PC-3 (cell line): Measurements from ENCODE around the gene SLC25A21. TPM values are rescaled to one million over a fixed set of nuclear protein-coding genes. Genes with fewer than 3 reads are reported as not detected.

Experiments used
- ATAC-seq: fragments of 200-7000 bp; cut with Tn5 transposase; 2 replicates; pipeline ENCODE4 v1.9.1; 2020; ENCODE audit warnings: mild to moderate bottlenecking, moderate library complexity
- BruUV-seq: library from RNA; stranded (reverse); fragments of 400-500 nt; replicated peaks from 2 replicates; lab custom pipeline; 2021; lab: Mats Ljungman, UMichigan
- CTCF ChIA-PET: fragments of 300-600 bp; sonication (Branson Sonifier 250); formaldehyde crosslinking; loops from one replicate; lab custom pipeline; 2022; ENCODE audit warnings: antibody characterized with exemption; lab: Charles Lee
- POLR2A ChIA-PET: fragments of 300-600 bp; sonication (Branson Sonifier 250); formaldehyde crosslinking; loops from one replicate; lab custom pipeline; 2022; ENCODE audit warnings: antibody characterized with exemption; ENCODE audit not compliant: unreplicated experiment; lab: Charles Lee
- DNase-seq: peaks from one replicate; pipeline ENCODE4 v3.0.0-alpha.2; 2015
- H2AFZ ChIP-seq: fragments of 300-600 bp; sonication (generic); 2 replicates; pipeline ENCODE4 v1.6.0; 2016; ENCODE audit warnings: antibody characterized with exemption, low read length
- H3F3A ChIP-seq: fragments of 300-600 bp; sonication (generic); one replicate; pipeline ENCODE4 v1.6.0; 2017; ENCODE audit warnings: antibody characterized with exemption, low read length, control low read depth, mild to moderate bottlenecking; ENCODE audit not compliant: unreplicated experiment
- H3K27ac ChIP-seq: fragments of 300-600 bp; sonication (generic); 2 replicates; pipeline ENCODE4 v1.5.1; 2016; ENCODE audit warnings: mild to moderate bottlenecking, low read length
- H3K27me3 ChIP-seq: fragments of 300-600 bp; sonication (generic); 2 replicates; pipeline ENCODE4 v1.6.1; 2016; ENCODE audit warnings: low read length, mixed read lengths
- H3K36me3 ChIP-seq: fragments of 300-600 bp; sonication (generic); 2 replicates; pipeline ENCODE4 v1.6.1; 2016; ENCODE audit warnings: low read depth, mixed run types, low read length, mixed read lengths
- H3K4me1 ChIP-seq: fragments of 300-600 bp; sonication (generic); 2 replicates; pipeline ENCODE4 v1.5.1; 2016; ENCODE audit warnings: low read length; ENCODE audit not compliant: insufficient read depth
- H3K4me2 ChIP-seq: fragments of 300-600 bp; sonication (generic); 2 replicates; pipeline ENCODE4 v1.6.0; 2016; ENCODE audit warnings: low read length
- H3K4me3 ChIP-seq: fragments of 300-600 bp; sonication (generic); 2 replicates; pipeline ENCODE4 v1.5.1; 2016; ENCODE audit warnings: mild to moderate bottlenecking, low read length, mixed read lengths
- H3K79me2 ChIP-seq: fragments of 300-600 bp; sonication (generic); 2 replicates; pipeline ENCODE4 v1.6.1; 2017; ENCODE audit warnings: low read length, mixed read lengths
- H3K9ac ChIP-seq: fragments of 300-600 bp; sonication (generic); 2 replicates; pipeline ENCODE4 v1.6.0; 2016; ENCODE audit warnings: mild to moderate bottlenecking, low read length
- H3K9me2 ChIP-seq: fragments of 300-600 bp; sonication (generic); replicated peaks from 2 replicates; pipeline ENCODE4 v1.6.1; 2016; ENCODE audit warnings: mixed run types, low read length, mixed read lengths
- H3K9me3 ChIP-seq: fragments of 300-600 bp; sonication (generic); 2 replicates; pipeline ENCODE4 v1.6.1; 2016; ENCODE audit warnings: low read length, mixed read lengths
- H4K20me1 ChIP-seq: fragments of 300-600 bp; sonication (generic); 2 replicates; pipeline ENCODE4 v1.6.1; 2016; ENCODE audit warnings: low read length, mixed read lengths
- EZH2 ChIP-seq: fragments of 300-600 bp; sonication (generic); IDR thresholded peaks from one replicate; pipeline ENCODE4 v1.6.1; 2017; ENCODE audit warnings: antibody characterized with exemption, mild to moderate bottlenecking, low read length; ENCODE audit not compliant: unreplicated experiment
- EZH2phosphoT487 ChIP-seq: fragments of 300-600 bp; sonication (generic); IDR thresholded peaks from 2 replicates; pipeline ENCODE4 v1.6.1; 2018; ENCODE audit warnings: mild to moderate bottlenecking, antibody characterized with exemption, low read length, borderline replicate concordance
- intact Hi-C: fragments of 100-400 bp; cut with micrococcal nuclease; formaldehyde crosslinking; loops from 2 replicates; pipeline ENCODE4 v1.9.0; 2023
- total RNA-seq: library from RNA; depleted of rRNA; stranded (reverse); fragments of >200 nt; gene quantifications from 2 replicates; pipeline ENCODE4 v1.2.3, GENCODE V29; 2014
- TF ChIP-seq, protein P1 (sequence below): fragments of 300-600 bp; sonication (generic); conservative IDR thresholded peaks from 2 replicates; pipeline ENCODE4 v1.5.1; 2017; ENCODE audit warnings: antibody characterized with exemption, low read depth, mild to moderate bottlenecking, low read length

The SLC25A21 gene
- total RNA-seq, 1 experiment from 2014 or later, result 0.87 TPM

- no peak for ATAC-seq
- ChIA-PET CTCF (no interaction called here), POLR2A (no interaction called here)
Observed at GRCh38 chr14:36653962-36654793, 518.2 kb downstream of the SLC25A21 start.

DNA sequence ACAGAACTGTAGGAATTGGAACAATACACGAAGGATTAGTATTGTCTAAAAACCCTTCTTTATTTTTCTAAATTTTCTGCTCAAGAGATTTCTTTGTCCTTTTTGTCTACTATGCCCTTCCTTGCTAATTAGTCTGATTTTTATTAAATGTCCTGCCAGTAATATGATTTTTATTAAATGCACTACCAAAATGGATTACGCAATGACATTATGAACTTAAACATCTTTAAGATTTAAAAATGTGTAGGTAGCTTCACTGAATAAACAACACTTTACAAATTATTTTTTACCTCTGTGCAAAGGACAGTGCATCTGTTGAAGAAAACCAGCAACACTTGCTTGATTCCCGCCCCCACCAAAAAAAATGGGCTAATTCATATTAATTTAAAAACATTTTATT, 519.0 kb downstream of the SLC25A21 start:
- CTCF ChIA-PET, result no interaction called here
- intact Hi-C loops, result loop anchor here (5.0 kb wide), 1 partner anchor 579 kb away; no protein-coding TSS in a partner anchor

More at GRCh38 chr14:36653962-36654793, 518.2 kb downstream of the SLC25A21 start:
- no peak overlapping the region for H3K4me2 ChIP-seq
- no peak overlapping the region for H3K4me3 ChIP-seq
- no peaks in the 10 kb centered on the region for H3K27me3 ChIP-seq
- no peaks in the 10 kb centered on the region for H4K20me1 ChIP-seq
- BruUV-seq, result no TSS peak
- no peak overlapping the region for H3K9ac ChIP-seq
- no peak overlapping the region for H2AFZ ChIP-seq
- H3K27ac ChIP-seq, result no peak overlapping the region
- H3K9me2 ChIP-seq, result no peaks in the 10 kb centered on the region
- intact Hi-C loops, result loop anchor here (5.0 kb wide), 1 partner anchor 578 kb away; no protein-coding TSS in a partner anchor
- H3K79me2 ChIP-seq, result no peaks in the 10 kb centered on the region
- H3K36me3 ChIP-seq, result no peaks in the 10 kb centered on the region
- H3F3A ChIP-seq, result no peaks in the 10 kb centered on the region
- no peaks in the 10 kb centered on the region for H3K9me3 ChIP-seq
- no peak for DNase-seq
- H3K4me1 ChIP-seq, result peaks cover 16% of the 10 kb centered on the region
- TF ChIP-seq, protein P1, sequence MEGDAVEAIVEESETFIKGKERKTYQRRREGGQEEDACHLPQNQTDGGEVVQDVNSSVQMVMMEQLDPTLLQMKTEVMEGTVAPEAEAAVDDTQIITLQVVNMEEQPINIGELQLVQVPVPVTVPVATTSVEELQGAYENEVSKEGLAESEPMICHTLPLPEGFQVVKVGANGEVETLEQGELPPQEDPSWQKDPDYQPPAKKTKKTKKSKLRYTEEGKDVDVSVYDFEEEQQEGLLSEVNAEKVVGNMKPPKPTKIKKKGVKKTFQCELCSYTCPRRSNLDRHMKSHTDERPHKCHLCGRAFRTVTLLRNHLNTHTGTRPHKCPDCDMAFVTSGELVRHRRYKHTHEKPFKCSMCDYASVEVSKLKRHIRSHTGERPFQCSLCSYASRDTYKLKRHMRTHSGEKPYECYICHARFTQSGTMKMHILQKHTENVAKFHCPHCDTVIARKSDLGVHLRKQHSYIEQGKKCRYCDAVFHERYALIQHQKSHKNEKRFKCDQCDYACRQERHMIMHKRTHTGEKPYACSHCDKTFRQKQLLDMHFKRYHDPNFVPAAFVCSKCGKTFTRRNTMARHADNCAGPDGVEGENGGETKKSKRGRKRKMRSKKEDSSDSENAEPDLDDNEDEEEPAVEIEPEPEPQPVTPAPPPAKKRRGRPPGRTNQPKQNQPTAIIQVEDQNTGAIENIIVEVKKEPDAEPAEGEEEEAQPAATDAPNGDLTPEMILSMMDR, result no peak
- TF ChIP-seq EZH2 (no peak), EZH2phosphoT487 (no peak)

More for the DNA sequence above, 519.0 kb downstream of the SLC25A21 start:
- peaks cover 15% of the 10 kb centered on the region for H3K4me1 ChIP-seq
- no peaks in the 10 kb centered on the region for H3K9me3 ChIP-seq
- H3F3A ChIP-seq, result no peaks in the 10 kb centered on the region
- no peak overlapping the region for H3K9ac ChIP-seq
- H3K27ac ChIP-seq, result no peak overlapping the region
- no peaks in the 10 kb centered on the region for H3K27me3 ChIP-seq
- no peak overlapping the region for H3K4me3 ChIP-seq
- no peaks in the 10 kb centered on the region for H3K36me3 ChIP-seq
- H3K9me2 ChIP-seq, result no peaks in the 10 kb centered on the region
- DNase-seq (no peak), ATAC-seq (no peak)
- H2AFZ ChIP-seq, result no peak overlapping the region
- H3K4me2 ChIP-seq, result no peak overlapping the region
- BruUV-seq, result no TSS peak
- TF ChIP-seq EZH2 (no peak), EZH2phosphoT487 (no peak)
- TF ChIP-seq, protein P1, result no peak
- H4K20me1 ChIP-seq, result no peaks in the 10 kb centered on the region
- POLR2A ChIA-PET, result no interaction called here
- no peaks in the 10 kb centered on the region for H3K79me2 ChIP-seq
